Caki2 (cell line): Measurements from ENCODE around the gene RND1. TPM values are rescaled to one million over a fixed set of nuclear protein-coding genes. Genes with fewer than 3 reads are reported as not detected.

Experiments used
- DNase-seq: peaks from one replicate; pipeline ENCODE4 v3.0.0-alpha.2; 2015; ENCODE audit warnings: low read depth
- in situ Hi-C: cut with HindIII; loops from 2 replicates; pipeline ENCODE4 v1.10.0; 2016; ENCODE audit warnings: low sequenced_read_pairs, low pct_unique_long_range_greater_than_20kb, mixed read lengths
- total RNA-seq: library from RNA; depleted of rRNA; stranded (reverse); fragments of >200 nt; shearing (Covaris generic); gene quantifications from 2 replicates; pipeline ENCODE4 v1.2.3, GENCODE V29; 2014; ENCODE audit warnings: low replicate concordance; rRNA removed

RND1 gene
- total RNA-seq, 1 experiment from 2014 or later = 0.57 TPM

- in situ Hi-C loops = no loop called here
- no peak for DNase-seq
Measured at GRCh38 chr12:48816143-48816854, 49.4 kb downstream of the RND1 start.

GRCh38 chr12:48815126-48816110, 50.3 kb downstream of the RND1 start:
- in situ Hi-C loops = no loop called here
- DNase-seq = peak; percentile 88

GRCh38 chr12:48814262-48815125, 51.2 kb downstream of the RND1 start:
- in situ Hi-C loops = no loop called here
- DNase-seq = peak; percentile 80

GRCh38 chr12:48813465-48814261, 52.0 kb downstream of the RND1 start:
- in situ Hi-C loops = no loop called here
- DNase-seq = no peak

GRCh38 chr12:48812389-48812788, 53.3 kb downstream of the RND1 start:
- in situ Hi-C loops = no loop called here
- no peak for DNase-seq

- in situ Hi-C loops = no loop called here
- DNase-seq = no peak
Measured at GRCh38 chr12:48811437-48812090, 54.1 kb downstream of the RND1 start.

- in situ Hi-C loops = no loop called here
- DNase-seq = no peak
Measured at GRCh38 chr12:48810903-48811431, 54.7 kb downstream of the RND1 start.

- in situ Hi-C loops = no loop called here
- DNase-seq = no peak
Measured at GRCh38 chr12:48807981-48808380, 57.7 kb downstream of the RND1 start.

Other genes starting within 250 kb of the RND1 start
- 47.5 and 84.0 TPM in 2 replicates for gene KANSL2, start 183.6 kb downstream of the RND1 start, total RNA-seq
- gene CCNT1, start 149.2 kb downstream of the RND1 start, total RNA-seq = 21.8 and 21.9 TPM in 2 replicates
- 65.4 and 76.6 TPM in 2 replicates for gene ADCY6, start 76.8 kb downstream of the RND1 start, total RNA-seq
- 27.9 and 32.8 TPM in 2 replicates for gene CACNB3, start 47.4 kb downstream of the RND1 start, total RNA-seq
- gene DDX23, start 13.7 kb downstream of the RND1 start, total RNA-seq = 89.5 and 94.4 TPM in 2 replicates
- gene FKBP11, start 59.6 kb upstream of the RND1 start, total RNA-seq = 20.0 and 31.6 TPM in 2 replicates
- 174 and 178 TPM in 2 replicates for gene ARF3, start 91.6 kb upstream of the RND1 start, total RNA-seq
- gene WNT10B, start 105.9 kb upstream of the RND1 start, total RNA-seq = 1.1 TPM in 1 of 2 replicates, not detected in the other
- not detected in 2 replicates for gene WNT1, start 112.5 kb upstream of the RND1 start, total RNA-seq
- gene DDN, start 133.5 kb upstream of the RND1 start, total RNA-seq = not detected in 2 replicates
- 107 and 124 TPM in 2 replicates for gene PRKAG1, start 152.9 kb upstream of the RND1 start, total RNA-seq
- gene KMT2D, start 194.9 kb upstream of the RND1 start, total RNA-seq = 10.7 and 15.2 TPM in 2 replicates
- 0.81 and 4.3 TPM in 2 replicates for gene RHEBL1, start 204.1 kb upstream of the RND1 start, total RNA-seq
- not detected in 2 replicates for gene DHH, start 228.9 kb upstream of the RND1 start, total RNA-seq
- gene LMBR1L, start 245.0 kb upstream of the RND1 start, total RNA-seq = 9.3 and 66.5 TPM in 2 replicates